Measurements from ENCODE around the gene RAF1.

DNA sequence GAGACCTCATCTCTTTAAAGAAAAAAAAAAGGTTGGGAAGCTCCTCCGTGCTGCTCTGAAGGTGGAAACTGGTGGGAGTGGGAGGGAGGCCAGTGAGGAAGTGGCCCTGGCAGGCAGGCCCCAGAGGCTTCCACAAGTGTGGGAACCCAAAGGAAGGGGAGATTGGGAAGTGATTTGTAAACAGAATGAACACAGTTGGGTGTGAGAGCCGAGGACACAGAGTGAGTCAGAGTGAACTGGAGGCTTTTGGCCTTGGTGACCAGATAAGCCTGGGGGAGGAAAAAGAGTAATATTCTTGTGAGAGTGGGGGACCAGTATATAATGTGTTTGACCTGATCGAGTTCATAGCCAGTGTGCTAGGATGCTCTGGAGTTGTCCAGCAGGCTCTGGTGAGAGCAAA, 84.0 kb downstream of the RAF1 start:
- TF ChIP-seq POLR2AphosphoS5 (IDR thresholded peaks at IDR 0.05; ENCODE audit: low read depth, low read length) (no peak), TCF7L2 (IDR thresholded peaks at IDR 0.05; ENCODE audit: low read depth, low read length) (no peak), SIN3A (IDR thresholded peaks at IDR 0.05; ENCODE audit: borderline replicate concordance, insufficient read depth, low read depth, low read length) (no peak)
- TF ChIP-seq, protein P1, sequence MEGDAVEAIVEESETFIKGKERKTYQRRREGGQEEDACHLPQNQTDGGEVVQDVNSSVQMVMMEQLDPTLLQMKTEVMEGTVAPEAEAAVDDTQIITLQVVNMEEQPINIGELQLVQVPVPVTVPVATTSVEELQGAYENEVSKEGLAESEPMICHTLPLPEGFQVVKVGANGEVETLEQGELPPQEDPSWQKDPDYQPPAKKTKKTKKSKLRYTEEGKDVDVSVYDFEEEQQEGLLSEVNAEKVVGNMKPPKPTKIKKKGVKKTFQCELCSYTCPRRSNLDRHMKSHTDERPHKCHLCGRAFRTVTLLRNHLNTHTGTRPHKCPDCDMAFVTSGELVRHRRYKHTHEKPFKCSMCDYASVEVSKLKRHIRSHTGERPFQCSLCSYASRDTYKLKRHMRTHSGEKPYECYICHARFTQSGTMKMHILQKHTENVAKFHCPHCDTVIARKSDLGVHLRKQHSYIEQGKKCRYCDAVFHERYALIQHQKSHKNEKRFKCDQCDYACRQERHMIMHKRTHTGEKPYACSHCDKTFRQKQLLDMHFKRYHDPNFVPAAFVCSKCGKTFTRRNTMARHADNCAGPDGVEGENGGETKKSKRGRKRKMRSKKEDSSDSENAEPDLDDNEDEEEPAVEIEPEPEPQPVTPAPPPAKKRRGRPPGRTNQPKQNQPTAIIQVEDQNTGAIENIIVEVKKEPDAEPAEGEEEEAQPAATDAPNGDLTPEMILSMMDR (IDR thresholded peaks at IDR 0.05), result no peak
- TF ChIP-seq, protein P2, sequence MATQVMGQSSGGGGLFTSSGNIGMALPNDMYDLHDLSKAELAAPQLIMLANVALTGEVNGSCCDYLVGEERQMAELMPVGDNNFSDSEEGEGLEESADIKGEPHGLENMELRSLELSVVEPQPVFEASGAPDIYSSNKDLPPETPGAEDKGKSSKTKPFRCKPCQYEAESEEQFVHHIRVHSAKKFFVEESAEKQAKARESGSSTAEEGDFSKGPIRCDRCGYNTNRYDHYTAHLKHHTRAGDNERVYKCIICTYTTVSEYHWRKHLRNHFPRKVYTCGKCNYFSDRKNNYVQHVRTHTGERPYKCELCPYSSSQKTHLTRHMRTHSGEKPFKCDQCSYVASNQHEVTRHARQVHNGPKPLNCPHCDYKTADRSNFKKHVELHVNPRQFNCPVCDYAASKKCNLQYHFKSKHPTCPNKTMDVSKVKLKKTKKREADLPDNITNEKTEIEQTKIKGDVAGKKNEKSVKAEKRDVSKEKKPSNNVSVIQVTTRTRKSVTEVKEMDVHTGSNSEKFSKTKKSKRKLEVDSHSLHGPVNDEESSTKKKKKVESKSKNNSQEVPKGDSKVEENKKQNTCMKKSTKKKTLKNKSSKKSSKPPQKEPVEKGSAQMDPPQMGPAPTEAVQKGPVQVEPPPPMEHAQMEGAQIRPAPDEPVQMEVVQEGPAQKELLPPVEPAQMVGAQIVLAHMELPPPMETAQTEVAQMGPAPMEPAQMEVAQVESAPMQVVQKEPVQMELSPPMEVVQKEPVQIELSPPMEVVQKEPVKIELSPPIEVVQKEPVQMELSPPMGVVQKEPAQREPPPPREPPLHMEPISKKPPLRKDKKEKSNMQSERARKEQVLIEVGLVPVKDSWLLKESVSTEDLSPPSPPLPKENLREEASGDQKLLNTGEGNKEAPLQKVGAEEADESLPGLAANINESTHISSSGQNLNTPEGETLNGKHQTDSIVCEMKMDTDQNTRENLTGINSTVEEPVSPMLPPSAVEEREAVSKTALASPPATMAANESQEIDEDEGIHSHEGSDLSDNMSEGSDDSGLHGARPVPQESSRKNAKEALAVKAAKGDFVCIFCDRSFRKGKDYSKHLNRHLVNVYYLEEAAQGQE (IDR thresholded peaks at IDR 0.05; ENCODE audit: insufficient read depth in 1 of 2, low read depth in 2 of 2, low read length in 1 of 2), result no peak
